Ascending aorta (tissue), 2 donors: ENCODE measurements around the gene CFAP99. TPM values are rescaled to one million over a fixed set of nuclear protein-coding genes. Genes with fewer than 3 reads are reported as not detected.

Experiments used
- DNase-seq, 2 donors: peaks; one replicate each; pipeline ENCODE4 v3.0.0-alpha.2; 2019; ENCODE audit warnings: low spot score in 2 of 2
- H3K27ac ChIP-seq, 2 donors: fragments of 200-600 bp; sonication (generic); one replicate each; pipeline ENCODE4 v1.5.1; 2016 to 2017; ENCODE audit warnings: mild to moderate bottlenecking in 1 of 2
- H3K27me3 ChIP-seq: fragments of 200-600 bp; sonication (generic); one replicate; pipeline ENCODE4 v1.5.1; 2017
- H3K36me3 ChIP-seq, 2 donors: fragments of 200-600 bp; sonication (generic); one replicate each; pipeline ENCODE4 v1.5.1; 2016
- H3K4me1 ChIP-seq, 2 donors: fragments of 200-600 bp; sonication (generic); one replicate each; pipeline ENCODE4 v1.5.1; 2016 to 2017; ENCODE audit warnings: mild to moderate bottlenecking in 1 of 2
- H3K4me3 ChIP-seq, 2 donors: fragments of 200-600 bp; sonication (generic); one replicate each; pipeline ENCODE4 v1.5.1; 2016 to 2017; ENCODE audit warnings: mild to moderate bottlenecking in 1 of 2
- H3K9me3 ChIP-seq, 2 donors: fragments of 200-600 bp; sonication (generic); one replicate each; pipeline ENCODE4 v1.5.1; 2016
- intact Hi-C: fragments of 100-400 bp; cut with DNase I; formaldehyde crosslinking; loops from one replicate; pipeline ENCODE4 v1.15.1; 2023
- total RNA-seq: library from RNA; depleted of rRNA; stranded (reverse); fragments of >200 nt; gene quantifications from one replicate; pipeline ENCODE4 v1.1.0, GENCODE V29; 2016
- TF ChIP-seq, protein P1 (sequence below), 3 experiments: fragments of 200-600 bp in 2 of 3; fragments of 450-650 bp in 1 of 3; sonication (generic) in 2 of 3; IDR thresholded peaks; one replicate each; pipeline ENCODE4 v1.5.1; 2016 to 2019; ENCODE audit warnings: antibody characterized with exemption in 3 of 3, mild to moderate bottlenecking in 1 of 3, moderate library complexity in 1 of 3

CFAP99 gene
- total RNA-seq, 1 donor from 2014 or later = not detected

GRCh38 chr4:2409381-2409783, 9.4 kb upstream of the CFAP99 start:
- intact Hi-C loops = no loop called here
- H3K27ac ChIP-seq = no peak overlapping the region
- no peaks in the 10 kb centered on the region for H3K9me3 ChIP-seq
- no peak overlapping the region for H3K4me3 ChIP-seq
- H3K36me3 ChIP-seq = no peaks in the 10 kb centered on the region
- H3K4me1 ChIP-seq = peaks cover 5 to 18% of the 10 kb centered on the region in 2 donors
- H3K27me3 ChIP-seq = no peaks in the 10 kb centered on the region
- no peak for DNase-seq
- TF ChIP-seq, protein P1, sequence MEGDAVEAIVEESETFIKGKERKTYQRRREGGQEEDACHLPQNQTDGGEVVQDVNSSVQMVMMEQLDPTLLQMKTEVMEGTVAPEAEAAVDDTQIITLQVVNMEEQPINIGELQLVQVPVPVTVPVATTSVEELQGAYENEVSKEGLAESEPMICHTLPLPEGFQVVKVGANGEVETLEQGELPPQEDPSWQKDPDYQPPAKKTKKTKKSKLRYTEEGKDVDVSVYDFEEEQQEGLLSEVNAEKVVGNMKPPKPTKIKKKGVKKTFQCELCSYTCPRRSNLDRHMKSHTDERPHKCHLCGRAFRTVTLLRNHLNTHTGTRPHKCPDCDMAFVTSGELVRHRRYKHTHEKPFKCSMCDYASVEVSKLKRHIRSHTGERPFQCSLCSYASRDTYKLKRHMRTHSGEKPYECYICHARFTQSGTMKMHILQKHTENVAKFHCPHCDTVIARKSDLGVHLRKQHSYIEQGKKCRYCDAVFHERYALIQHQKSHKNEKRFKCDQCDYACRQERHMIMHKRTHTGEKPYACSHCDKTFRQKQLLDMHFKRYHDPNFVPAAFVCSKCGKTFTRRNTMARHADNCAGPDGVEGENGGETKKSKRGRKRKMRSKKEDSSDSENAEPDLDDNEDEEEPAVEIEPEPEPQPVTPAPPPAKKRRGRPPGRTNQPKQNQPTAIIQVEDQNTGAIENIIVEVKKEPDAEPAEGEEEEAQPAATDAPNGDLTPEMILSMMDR (IDR thresholded peaks at IDR 0.05) = no peak

- intact Hi-C loops = loop anchor here (5.0 to 10.0 kb wide), 4 partner anchors 540 to 1543 kb away; partner anchors contain the start of genes HTT, HTT-AS, NSD2 and TACC3
- no peak for DNase-seq
- Histone ChIP-seq H3K9me3 (no peaks in the 10 kb centered on the region), H3K4me1 (peaks cover 5 to 18% of the 10 kb centered on the region in 2 donors), H3K36me3 (no peaks in the 10 kb centered on the region), H3K27me3 (no peaks in the 10 kb centered on the region), H3K27ac (peak overlapping the region; percentile 66 to 68), H3K4me3 (peak overlapping the region in 1 of 2 donors; percentile 47)
- TF ChIP-seq, protein P1 (IDR thresholded peaks at IDR 0.05) = no peak
Observed at GRCh38 chr4:2411786-2412510, 6.8 kb upstream of the CFAP99 start.

GRCh38 chr4:2412534-2412884, 6.2 kb upstream of the CFAP99 start:
- Histone ChIP-seq H3K4me3 (peak overlapping the region in 1 of 2 donors; percentile 47), H3K9me3 (no peaks in the 10 kb centered on the region), H3K36me3 (no peaks in the 10 kb centered on the region), H3K27me3 (no peaks in the 10 kb centered on the region), H3K27ac (peak overlapping the region; percentile 66 to 68), H3K4me1 (peaks cover 5 to 18% of the 10 kb centered on the region in 2 donors)
- intact Hi-C loops = loop anchor here (5.0 to 10.0 kb wide), 4 partner anchors 540 to 1542 kb away; partner anchors contain the start of genes HTT, HTT-AS, NSD2 and TACC3
- TF ChIP-seq, protein P1 (IDR thresholded peaks at IDR 0.05) = no peak
- no peak for DNase-seq

- intact Hi-C loops = loop anchor here (5.0 to 10.0 kb wide), 4 partner anchors 541 to 1542 kb away; partner anchors contain the start of genes HTT, HTT-AS, NSD2 and TACC3
- peak overlapping the region; percentile 24 to 47 for H3K4me3 ChIP-seq
- peaks cover 5 to 21% of the 10 kb centered on the region in 2 donors for H3K4me1 ChIP-seq
- DNase-seq = peak; percentile 68 to 92
- no peaks in the 10 kb centered on the region for H3K9me3 ChIP-seq
- peak overlapping the region; percentile 66 to 68 for H3K27ac ChIP-seq
- no peaks in the 10 kb centered on the region for H3K27me3 ChIP-seq
- H3K36me3 ChIP-seq = no peaks in the 10 kb centered on the region
- TF ChIP-seq, protein P1 (IDR thresholded peaks at IDR 0.05) = peak; percentile 39 to 60 (median 45)
Observed at GRCh38 chr4:2412885-2413716, 5.7 kb upstream of the CFAP99 start.

GRCh38 chr4:2413821-2414610, 4.7 kb upstream of the CFAP99 start:
- no peak for DNase-seq
- Histone ChIP-seq H3K36me3 (no peaks in the 10 kb centered on the region), H3K4me1 (peaks cover 7 to 21% of the 10 kb centered on the region in 2 donors), H3K9me3 (no peaks in the 10 kb centered on the region), H3K4me3 (no peak overlapping the region), H3K27ac (peak overlapping the region; percentile 52 to 68), H3K27me3 (no peaks in the 10 kb centered on the region)
- TF ChIP-seq, protein P1 (IDR thresholded peaks at IDR 0.05) = no peak
- intact Hi-C loops = loop anchor here (5.0 to 10.0 kb wide), 4 partner anchors 542 to 1541 kb away; partner anchors contain the start of genes HTT, HTT-AS, NSD2 and TACC3
